ENCODE data around the gene TIMP2.
"Not testable (repeated sequence)": the region's sequence is repeated elsewhere in the genome, so short reads cannot be mapped to it uniquely, and the experiment has no call there.

Gene TIMP2

GRCh38 chr17:78954684-78955083, 29.5 kb upstream of the TIMP2 start:
- no peak for DNase-seq

GRCh38 chr17:78953356-78954350, 28.5 kb upstream of the TIMP2 start:
- DNase-seq, result no peak

- DNase-seq, result no peak
Measured at GRCh38 chr17:78952706-78953105, 27.5 kb upstream of the TIMP2 start.

DNA sequence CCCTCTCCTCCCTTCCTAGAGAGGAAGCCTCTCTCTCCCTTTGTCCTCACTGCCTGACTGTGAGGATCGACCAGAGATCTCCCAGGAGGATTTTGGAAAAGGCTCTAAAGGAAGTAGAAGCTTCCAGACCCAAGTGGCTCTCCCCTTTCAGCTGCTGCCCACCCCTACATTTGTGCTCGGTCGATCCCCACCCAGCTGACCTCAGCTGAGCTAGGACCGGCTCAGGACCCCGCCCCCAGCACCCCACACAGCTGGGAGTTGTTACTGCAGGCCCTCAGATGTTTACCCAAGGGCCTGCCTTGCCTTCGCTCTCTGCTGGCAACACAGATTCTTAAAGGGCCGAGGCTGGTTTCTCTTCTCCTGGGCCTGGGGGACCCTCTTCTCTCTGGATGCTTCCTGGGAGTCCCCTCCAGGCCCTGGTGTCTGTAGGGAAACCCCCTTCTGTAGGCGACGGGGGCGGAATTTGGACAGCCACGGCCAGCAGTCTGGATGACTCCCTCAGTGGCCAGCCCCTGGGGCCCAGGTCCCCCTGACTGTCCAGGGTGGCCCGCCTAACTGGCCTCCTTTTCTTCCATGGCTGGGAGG, 26.9 kb upstream of the TIMP2 start:
- DNase-seq, result no peak

DNA sequence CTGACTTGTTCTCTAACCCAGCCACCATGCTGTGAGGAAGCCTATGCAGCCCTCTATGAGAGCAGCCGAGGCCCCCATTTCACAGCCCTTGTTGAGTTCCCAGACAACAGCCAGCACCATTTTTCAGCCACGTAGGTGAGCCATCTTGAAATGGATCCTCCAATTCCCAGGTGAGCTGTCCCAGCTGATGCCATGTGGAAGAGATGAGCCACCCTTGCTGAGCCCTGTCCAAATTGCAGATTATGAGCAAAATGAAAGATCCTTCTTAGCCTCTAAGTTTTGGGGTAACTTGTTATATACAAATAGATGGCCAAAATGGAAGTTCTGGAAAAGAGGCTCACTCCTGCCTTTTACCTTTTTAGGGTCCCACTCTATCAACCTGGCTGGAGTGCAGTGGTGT, 25.7 kb upstream of the TIMP2 start:
- no peak for DNase-seq

GRCh38 chr17:78947235-78948149, 22.3 kb upstream of the TIMP2 start:
- no peak for DNase-seq

- no peak for DNase-seq
Measured at GRCh38 chr17:78946631-78947030, 21.4 kb upstream of the TIMP2 start.

- DNase-seq, result no peak
Measured at GRCh38 chr17:78946131-78946530, 20.9 kb upstream of the TIMP2 start.

DNA sequence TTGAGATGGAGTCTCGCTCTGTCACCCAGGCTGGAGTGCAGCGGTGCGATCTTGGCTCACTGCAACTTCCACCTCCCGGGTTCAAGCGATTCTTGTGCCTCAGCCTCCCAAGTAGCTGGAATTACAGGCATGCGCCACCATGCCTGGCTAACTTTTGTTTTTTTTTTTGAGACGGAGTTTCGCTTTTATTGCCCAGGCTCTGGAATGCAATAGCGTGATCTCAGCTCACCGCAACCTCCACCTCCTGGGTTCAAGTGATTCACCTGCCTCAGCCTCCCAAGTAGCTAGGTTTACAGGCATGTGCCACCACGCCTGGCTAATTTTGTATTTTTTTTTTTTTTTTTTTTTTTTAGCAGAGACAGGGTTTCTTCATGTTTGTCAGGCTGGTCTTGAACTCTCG, 20.3 kb upstream of the TIMP2 start:
- not testable (repeated sequence) for DNase-seq

- no peak for DNase-seq
Measured at GRCh38 chr17:78944956-78945355, 19.8 kb upstream of the TIMP2 start.

DNA sequence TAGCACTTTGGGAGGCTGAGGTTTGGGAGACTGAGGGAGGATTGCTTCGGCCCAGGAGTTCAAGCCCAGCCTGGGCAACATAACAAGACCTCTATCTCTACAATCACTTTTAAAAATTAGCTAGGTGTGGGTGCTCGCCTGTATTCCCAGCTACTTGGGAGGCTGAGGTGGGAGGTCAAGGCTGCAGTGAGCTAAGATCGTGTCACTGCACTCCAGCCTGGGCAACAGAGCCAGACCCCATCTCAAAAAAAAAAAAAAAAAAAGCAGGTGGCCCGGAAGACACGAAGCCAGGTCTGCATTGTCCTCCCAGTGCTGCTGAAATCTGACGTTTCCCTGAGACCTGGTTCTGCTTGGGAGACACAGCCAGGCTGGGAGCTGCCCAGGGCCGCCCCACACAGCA, 18.8 kb upstream of the TIMP2 start:
- DNase-seq, result no peak

- DNase-seq, result no peak
Measured at GRCh38 chr17:78940708-78941107, 15.5 kb upstream of the TIMP2 start.

DNA sequence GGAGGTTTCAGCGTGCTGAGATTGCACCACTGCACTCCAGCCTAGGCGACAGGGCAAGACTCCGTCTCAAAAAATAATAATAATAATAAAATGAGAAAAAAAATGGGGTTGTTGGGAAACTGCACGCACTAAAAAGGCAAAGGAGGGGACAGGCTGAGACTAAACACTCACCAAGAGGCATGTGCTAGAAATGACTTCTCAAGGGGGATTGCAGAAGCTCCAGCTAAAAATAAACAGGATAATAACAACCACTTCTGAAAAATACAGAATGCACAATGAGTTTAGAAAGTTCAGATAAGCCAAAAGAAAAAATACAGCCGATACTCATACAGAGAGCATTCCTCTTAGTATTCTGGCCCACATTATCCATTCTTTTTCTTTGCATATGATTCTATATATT, 15.1 kb upstream of the TIMP2 start:
- DNase-seq, result no peak

GRCh38 chr17:78939615-78940014, 14.4 kb upstream of the TIMP2 start:
- DNase-seq, result no peak

DNA sequence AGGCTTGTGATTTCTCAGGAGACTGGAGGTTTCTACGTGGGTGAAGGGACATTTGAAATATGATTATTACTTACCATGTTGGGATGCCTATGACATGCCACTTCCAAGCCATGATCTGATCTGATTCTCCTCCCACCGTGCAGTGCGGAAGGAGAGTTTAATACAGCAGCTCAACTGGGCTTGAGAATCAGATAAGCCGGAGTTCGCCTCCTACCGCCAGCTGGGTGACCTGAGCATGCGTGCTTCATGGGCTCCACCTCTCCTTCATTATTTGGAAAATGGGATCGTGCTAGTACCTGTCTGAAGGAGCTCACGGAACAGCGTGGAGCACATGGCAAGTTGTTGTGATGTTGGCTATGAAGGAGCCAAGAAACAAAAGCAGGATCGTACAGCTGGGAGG, 12.4 kb upstream of the TIMP2 start:
- DNase-seq, result no peak

GRCh38 chr17:78935419-78936323, 10.5 kb upstream of the TIMP2 start:
- no peak for DNase-seq

- DNase-seq, result no peak
Measured at GRCh38 chr17:78934681-78935418, 9.7 kb upstream of the TIMP2 start.

DNA sequence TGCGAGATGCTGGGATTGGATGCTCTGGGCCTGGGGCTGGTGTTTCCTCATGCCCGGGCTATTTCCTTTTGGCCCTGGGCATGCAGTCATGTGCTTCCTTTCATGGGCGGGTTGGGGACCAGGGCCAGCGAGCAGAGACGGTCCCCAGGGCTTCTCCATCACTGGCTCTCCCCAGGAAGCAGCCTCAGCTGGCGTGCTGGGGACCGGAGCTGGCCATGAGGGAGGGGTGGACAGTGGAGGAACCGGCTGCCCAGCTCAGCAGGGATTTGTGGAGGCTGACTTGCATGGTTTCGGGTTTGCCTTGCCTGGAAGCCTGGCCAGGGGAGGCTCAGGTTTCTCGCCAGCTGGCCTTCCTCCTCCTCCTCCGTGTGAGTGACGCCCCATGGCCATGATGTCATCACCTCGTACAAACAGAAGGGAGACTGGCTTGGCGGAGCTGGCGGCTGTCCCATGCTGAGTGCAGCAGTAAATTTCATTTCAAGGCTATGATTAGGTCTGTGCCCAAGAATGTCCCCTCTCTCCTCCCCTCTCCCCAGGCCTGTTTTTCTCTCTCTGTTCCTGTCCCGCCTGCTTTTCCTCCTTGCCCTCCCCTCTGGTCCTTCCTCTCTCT, 8.9 kb upstream of the TIMP2 start:
- DNase-seq, result peak; percentile 74

GRCh38 chr17:78933025-78933958, 8.1 kb upstream of the TIMP2 start:
- DNase-seq, result no peak
